GM12891 (cell line): Measurements from ENCODE around the gene PCGF3.
A peak's percentile ranks its signal among the peaks of the same experiment; 100 is the strongest.

Experiments
- DNase-seq: peaks from one replicate; pipeline ENCODE4 v3.0.0; 2011; ENCODE audit warnings: low spot score; ENCODE audit not compliant: insufficient read length
- FAIRE-seq: peaks from 2 replicates; lab custom pipeline; 2011; peaks lifted over from hg19 to GRCh38; lab: Jason Lieb, UNC
- PAX5 ChIP-seq: IDR thresholded peaks from 2 replicates; pipeline ENCODE4 v1.6.1; 2011; ENCODE audit warnings: low read length, moderate library complexity, mild to moderate bottlenecking; ENCODE audit not compliant: insufficient read depth, severe bottlenecking
- POLR2A ChIP-seq: IDR thresholded peaks from 2 replicates; pipeline ENCODE4 v1.6.1; 2011; ENCODE audit warnings: low read depth, low read length, control low read depth
- POLR2AphosphoS5 ChIP-seq: IDR thresholded peaks from 2 replicates; pipeline ENCODE4 v1.6.1; 2011; ENCODE audit warnings: low read depth, low read length, control low read depth
- POU2F2 ChIP-seq: IDR thresholded peaks from 2 replicates; pipeline ENCODE4 v1.6.1; 2011; ENCODE audit warnings: low read depth, mild to moderate bottlenecking, control low read depth, low read length, moderate library complexity
- SPI1 ChIP-seq: IDR thresholded peaks from 2 replicates; pipeline ENCODE4 v1.6.1; 2011; ENCODE audit warnings: low read depth, low read length, control low read depth
- TAF1 ChIP-seq: IDR thresholded peaks from 2 replicates; pipeline ENCODE4 v1.6.1; 2011; ENCODE audit warnings: low read depth, low read length, control low read depth

PCGF3 gene

DNA sequence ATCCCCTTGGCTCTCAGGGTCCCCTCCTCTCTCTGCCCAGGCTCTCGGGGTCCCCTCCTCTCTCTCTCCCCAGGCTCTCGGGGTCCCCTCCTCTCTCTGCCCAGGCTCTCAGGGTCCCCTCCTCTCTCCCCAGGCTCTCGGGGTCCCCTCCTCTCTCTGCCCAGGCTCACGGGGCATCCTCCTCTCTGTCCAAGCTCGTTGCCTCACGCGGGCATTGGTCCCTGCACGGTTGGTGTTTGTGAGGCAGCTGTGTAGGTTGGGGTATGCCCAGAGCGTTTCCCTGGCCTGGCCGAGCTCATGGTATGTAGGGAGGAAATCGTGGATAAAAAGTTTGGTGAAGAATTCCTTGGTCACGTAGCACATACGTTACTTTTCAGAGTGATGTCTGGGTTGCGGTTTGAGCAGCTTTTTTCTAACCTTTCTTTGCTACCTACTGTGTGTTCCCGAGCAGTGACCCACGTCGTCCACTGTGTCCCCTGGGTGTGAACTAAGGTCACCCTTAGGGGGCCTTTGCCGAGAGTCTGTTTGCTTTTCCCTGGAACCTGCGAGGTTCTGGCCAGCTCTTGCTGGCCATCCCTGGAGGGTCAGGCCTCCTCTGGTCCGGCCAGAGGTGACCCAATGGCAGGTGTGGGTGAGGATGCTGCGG lies 36.6 kb downstream of the PCGF3 start:
- no peak for DNase-seq
- no peak for TF ChIP-seq POLR2A
- TF ChIP-seq TAF1 = no peak
- no peak for TF ChIP-seq SPI1
- TF ChIP-seq POLR2AphosphoS5 = no peak
- no peak for TF ChIP-seq PAX5
- no peak for TF ChIP-seq POU2F2
- no peak for FAIRE-seq

GRCh38 chr4:742742-743311 lies 37.2 kb downstream of the PCGF3 start:
- peak; percentile 97 for DNase-seq
- no peak for TF ChIP-seq POU2F2
- no peak for TF ChIP-seq PAX5
- TF ChIP-seq SPI1 = no peak
- TF ChIP-seq POLR2A = no peak
- no peak for TF ChIP-seq TAF1
- no peak for TF ChIP-seq POLR2AphosphoS5
- FAIRE-seq = peak; percentile 78

GRCh38 chr4:743463-744211 lies 38.0 kb downstream of the PCGF3 start:
- no peak for DNase-seq
- no peak for FAIRE-seq
- TF ChIP-seq POLR2AphosphoS5 (no peak), PAX5 (no peak), SPI1 (no peak), TAF1 (no peak), POU2F2 (no peak), POLR2A (no peak)

DNA sequence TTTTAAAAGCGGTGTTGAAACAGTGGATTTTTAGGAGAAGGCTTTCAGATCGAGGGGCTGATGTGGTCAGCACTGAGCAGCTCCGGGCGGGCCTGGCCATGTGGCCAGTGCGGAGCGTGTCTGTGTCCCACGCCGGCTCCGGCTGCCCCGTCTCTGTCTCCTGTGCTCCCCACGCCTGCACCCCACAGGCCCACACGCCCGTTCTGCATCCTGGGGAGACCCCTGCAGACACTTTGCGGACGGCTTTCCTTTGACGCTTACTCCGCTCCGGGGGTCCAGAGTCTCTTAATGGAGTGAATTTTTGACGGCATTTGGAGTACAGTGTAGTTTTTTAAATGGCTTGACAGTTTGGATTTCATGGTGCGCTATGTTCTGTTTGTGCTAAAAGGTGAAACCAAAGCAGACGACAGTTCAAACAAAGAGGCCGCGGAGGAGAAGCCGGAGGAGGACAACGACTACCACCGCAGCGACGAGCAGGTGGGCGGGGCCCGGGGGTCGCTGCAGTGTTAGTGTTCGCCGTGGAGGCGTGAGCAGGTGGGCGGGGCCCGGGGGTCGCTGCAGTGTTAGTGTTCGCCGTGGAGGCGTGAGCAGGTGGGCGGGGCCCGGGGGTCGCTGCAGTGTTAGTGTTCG lies 38.7 kb downstream of the PCGF3 start:
- no peak for FAIRE-seq
- TF ChIP-seq PAX5 = no peak
- no peak for TF ChIP-seq POLR2A
- TF ChIP-seq TAF1 = no peak
- no peak for TF ChIP-seq POU2F2
- no peak for TF ChIP-seq SPI1
- TF ChIP-seq POLR2AphosphoS5 = no peak
- DNase-seq = no peak

DNA sequence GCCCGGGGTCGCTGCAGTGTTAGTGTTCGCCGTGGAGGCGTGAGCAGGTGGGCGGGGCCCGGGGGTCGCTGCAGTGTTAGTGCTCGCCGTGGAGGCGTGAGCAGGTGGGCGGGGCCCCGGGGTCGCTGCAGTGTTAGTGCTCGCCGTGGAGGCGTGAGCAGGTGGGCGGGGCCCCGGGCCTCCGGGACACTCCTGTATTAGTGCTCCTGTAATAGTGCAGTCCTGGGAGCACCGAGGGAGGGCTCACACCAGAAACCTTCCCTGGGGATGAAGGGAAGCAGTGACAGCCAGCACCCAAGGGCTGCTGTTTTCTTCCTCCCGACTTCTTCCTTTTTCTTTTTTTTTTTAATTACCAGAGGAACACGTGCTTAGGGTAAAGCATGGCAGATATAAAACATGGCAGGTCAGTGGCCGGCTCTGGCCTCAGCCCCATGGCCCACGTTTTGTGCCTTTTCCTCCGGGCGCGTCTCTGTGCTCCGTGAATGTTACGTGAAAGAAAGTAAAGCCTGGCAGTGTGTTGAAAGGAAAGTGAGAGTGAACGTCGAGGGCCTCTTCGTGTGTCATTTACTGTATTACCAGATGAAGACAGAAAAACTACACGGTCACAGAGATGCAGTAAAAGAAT lies 42.0 kb downstream of the PCGF3 start:
- FAIRE-seq (no peak), DNase-seq (no peak)

DNA sequence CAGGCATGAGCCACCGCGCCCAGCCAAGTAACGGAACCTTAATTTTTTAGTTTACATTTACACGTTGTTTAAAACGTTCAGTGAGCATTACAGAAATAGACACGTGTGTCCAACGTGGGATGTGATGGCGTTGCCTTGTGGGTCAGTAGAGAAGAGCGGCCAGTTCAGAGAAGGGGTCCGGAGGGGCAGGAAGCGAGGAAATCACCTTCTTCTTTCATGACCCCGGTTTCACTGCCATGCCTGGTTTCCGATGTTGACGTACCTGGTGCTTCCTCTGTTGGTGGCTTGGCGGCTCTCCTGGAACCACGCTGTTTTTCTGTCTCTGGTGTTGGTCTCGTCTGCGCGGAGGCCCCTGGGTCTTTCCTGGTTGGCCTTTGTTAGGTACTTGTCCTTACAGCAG lies 42.8 kb downstream of the PCGF3 start:
- no peak for FAIRE-seq
- no peak for DNase-seq

More for the DNA sequence above, 42.0 kb downstream of the PCGF3 start:
- TF ChIP-seq PAX5 = no peak

DNA sequence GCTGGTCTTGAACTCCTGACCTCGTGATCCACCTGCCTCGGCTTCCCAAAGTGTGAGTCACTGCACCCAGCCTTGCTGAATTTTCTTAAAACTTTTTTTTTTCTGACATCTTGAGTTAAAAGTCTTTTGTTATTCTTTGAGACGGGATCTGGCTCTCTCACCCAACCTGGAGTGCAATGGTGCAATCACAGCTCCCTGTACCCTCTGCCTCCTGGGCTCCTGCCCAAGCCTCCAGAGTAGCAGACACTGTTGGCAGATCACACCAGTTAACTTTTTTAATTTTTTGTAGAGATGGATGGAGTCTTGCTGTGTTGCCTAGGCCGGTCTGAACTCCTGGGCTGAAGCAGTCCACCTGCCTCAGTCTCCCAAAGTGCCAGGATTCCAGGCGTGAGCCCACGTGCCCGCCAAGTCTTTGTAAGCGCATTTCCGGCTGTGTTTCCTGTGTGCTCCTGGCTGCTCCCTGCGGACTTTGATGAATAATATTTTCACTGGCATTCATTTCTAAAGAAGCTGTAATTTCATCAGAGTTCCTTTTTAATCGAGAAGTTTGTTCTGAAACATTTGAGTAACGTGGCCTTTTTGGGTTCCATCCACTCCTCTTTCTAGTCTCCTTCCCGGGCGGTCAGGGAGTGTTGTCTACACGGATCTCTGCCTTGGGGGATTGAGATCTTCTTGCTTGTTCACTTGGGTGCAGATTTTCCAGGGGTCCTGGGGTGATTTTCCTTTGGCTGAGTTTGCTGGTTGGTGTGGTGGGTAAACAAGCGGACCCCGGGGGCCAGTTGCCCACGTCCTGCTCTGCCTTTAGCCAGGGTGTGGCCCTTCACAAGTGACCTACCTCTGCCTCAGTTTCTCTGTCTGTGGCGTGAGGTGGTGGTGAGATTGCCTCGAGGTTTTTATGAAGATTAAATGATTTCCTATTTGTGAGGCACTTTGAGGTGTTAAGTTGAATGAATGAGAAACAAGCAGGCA lies 44.4 kb downstream of the PCGF3 start:
- DNase-seq (no peak), FAIRE-seq (no peak)
- TF ChIP-seq POLR2A (no peak), TAF1 (no peak), SPI1 (no peak), POLR2AphosphoS5 (no peak), POU2F2 (no peak), PAX5 (no peak)

More for the DNA sequence above, 42.8 kb downstream of the PCGF3 start:
- TF ChIP-seq POLR2AphosphoS5 (no peak), POU2F2 (no peak), PAX5 (no peak), SPI1 (no peak), POLR2A (no peak), TAF1 (no peak)

- no peak for DNase-seq
- FAIRE-seq = no peak
- TF ChIP-seq POU2F2 (no peak), POLR2A (no peak), SPI1 (no peak), PAX5 (no peak), POLR2AphosphoS5 (no peak), TAF1 (no peak)
Observed at GRCh38 chr4:751676-752075, 46.0 kb downstream of the PCGF3 start.
